Measurements from ENCODE around the gene BICRA.
"Not testable (repeated sequence)": the region's sequence is repeated elsewhere in the genome, so short reads cannot be mapped to it uniquely, and the experiment has no call there.

Gene BICRA

DNA sequence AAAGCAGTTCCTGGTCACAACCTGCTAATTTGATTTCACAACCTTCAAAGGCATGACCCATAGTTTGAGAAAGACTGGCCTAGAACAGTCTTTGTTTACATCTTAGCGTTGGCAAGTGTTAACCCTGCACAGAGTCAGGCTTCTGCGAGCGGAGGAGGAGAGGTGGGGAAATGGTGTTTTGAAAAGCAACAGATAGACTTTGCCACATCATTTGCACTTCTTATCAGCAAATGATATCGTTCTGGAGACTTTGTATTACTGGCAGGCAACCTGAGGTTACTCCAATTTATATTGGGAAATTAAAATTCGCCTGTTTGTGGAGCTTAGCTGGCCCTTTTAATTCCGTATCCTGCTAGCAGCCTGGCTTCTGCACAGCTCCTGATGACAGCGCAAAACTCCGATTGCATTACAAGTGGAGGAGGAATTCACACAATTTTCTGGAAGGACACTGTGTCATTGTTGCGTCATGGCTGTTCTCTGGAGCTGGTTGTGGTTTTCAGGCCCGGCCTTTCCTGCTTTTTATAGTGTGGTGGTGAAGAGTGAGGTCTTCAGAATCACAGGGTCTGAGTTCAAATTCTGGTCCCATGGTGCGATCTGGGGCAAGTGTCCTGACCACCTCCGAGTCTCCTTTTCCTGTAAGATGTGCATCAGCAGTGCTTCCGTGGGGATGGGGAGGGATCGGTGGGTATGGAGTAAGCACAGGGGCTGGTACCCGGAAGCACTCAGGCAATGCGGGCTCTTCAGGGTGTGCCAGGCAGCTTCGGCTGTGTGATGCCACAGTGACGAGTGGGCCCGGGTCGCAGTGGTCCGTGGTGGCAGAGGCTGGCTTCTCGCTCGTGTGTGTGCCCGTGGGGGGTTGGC is 55.2 kb downstream of the BICRA start:
- DNase-seq, result peak in 1 of 2 experiments; percentile 64

GRCh38 chr19:47668556-47668955 is 59.6 kb downstream of the BICRA start:
- DNase-seq, result not testable (repeated sequence)

GRCh38 chr19:47670736-47671135 is 61.8 kb downstream of the BICRA start:
- no peak for DNase-seq

- DNase-seq, result no peak
Measured at GRCh38 chr19:47671499-47671898, 62.6 kb downstream of the BICRA start.

DNA sequence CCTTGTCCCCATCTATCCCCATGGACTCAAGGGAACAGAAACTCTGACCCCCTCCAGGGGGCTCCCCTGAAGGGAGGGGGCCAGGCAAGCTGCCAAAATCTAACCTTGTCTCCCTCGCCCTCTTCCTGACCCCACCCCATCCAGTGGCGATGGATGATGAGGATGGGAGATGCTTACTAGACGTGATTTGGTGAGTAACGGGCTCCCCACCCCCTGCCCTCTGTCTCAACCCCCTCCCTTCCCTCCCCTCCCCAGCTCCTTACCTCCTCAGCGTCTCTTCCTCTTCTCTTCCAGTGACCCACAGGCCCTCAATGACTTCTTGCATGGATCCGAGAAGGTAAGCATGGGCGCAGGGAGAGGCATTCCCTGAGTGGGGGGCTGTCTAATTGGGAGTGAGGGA is 64.5 kb downstream of the BICRA start:
- DNase-seq, result no peak

GRCh38 chr19:47674548-47674947 is 65.6 kb downstream of the BICRA start:
- no peak for DNase-seq

GRCh38 chr19:47675271-47675670 is 66.3 kb downstream of the BICRA start:
- no peak for DNase-seq

DNA sequence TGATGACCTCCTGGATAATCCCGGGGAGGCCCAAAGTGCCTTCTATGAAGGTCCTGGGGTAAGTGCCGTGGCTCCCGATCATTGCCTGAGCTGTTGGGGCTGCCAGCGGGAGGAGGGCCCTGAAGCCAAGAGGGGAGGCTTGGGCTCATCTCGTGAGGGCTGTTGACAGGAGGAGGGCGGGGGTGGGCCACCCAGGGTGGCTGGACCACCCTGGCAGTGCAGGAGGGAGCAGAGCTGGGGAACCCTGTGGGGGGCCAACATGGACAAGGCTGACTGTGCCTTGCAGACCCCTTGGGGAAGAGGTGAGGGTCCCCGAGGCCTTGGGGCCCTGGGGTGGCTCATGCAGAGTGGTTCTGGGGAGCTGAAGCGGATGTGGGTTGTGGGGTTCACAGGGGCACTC is 66.9 kb downstream of the BICRA start:
- no peak for DNase-seq

- no peak for DNase-seq
Measured at GRCh38 chr19:47676811-47677210, 67.9 kb downstream of the BICRA start.

DNA sequence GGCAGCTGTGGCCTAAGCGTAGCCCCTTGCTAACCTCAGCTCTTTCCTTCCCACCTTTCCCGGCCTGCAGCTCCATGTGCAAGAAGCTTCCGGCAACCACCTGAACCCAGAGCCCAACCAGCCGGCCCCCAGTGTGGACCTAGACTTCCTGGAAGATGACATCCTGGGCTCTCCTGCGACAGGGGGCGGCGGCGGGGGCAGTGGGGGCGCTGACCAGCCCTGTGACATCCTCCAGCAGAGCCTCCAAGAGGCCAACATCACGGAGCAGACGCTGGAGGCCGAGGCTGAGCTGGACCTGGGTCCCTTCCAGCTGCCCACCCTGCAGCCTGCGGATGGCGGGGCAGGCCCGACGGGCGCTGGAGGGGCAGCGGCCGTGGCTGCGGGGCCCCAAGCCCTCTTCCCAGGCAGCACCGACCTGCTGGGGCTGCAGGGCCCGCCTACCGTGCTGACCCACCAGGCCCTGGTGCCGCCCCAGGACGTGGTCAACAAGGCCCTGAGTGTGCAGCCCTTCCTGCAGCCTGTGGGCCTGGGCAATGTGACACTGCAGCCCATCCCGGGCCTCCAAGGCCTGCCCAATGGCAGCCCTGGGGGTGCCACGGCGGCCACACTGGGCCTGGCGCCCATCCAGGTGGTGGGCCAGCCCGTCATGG is 70.4 kb downstream of the BICRA start:
- DNase-seq, result no peak

DNA sequence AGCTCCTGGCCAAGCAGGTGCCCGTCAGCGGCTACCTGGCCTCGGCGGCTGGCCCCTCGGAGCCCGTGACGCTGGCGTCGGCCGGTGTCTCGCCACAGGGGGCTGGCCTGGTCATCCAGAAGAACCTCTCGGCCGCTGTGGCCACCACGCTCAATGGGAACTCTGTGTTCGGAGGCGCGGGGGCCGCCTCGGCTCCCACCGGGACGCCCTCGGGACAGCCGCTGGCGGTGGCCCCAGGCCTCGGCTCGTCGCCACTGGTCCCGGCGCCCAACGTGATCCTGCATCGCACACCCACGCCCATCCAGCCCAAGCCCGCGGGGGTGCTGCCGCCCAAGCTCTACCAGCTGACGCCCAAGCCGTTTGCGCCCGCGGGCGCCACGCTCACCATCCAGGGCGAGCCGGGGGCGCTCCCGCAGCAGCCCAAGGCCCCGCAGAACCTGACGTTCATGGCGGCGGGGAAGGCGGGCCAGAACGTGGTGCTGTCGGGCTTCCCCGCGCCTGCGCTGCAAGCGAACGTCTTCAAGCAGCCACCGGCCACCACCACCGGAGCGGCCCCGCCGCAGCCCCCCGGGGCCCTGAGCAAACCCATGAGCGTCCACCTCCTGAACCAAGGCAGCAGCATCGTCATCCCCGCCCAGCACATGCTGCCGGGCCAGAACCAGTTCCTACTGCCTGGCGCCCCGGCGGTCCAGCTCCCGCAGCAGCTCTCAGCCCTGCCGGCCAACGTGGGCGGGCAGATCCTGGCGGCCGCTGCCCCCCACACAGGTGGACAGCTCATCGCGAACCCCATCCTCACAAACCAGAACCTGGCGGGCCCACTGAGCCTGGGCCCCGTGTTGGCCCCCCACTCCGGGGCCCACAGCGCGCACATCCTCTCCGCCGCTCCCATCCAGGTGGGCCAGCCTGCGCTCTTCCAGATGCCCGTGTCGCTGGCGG is 71.3 kb downstream of the BICRA start:
- no peak for DNase-seq

- DNase-seq, result no peak
Measured at GRCh38 chr19:47680858-47681332, 72.0 kb downstream of the BICRA start.

DNA sequence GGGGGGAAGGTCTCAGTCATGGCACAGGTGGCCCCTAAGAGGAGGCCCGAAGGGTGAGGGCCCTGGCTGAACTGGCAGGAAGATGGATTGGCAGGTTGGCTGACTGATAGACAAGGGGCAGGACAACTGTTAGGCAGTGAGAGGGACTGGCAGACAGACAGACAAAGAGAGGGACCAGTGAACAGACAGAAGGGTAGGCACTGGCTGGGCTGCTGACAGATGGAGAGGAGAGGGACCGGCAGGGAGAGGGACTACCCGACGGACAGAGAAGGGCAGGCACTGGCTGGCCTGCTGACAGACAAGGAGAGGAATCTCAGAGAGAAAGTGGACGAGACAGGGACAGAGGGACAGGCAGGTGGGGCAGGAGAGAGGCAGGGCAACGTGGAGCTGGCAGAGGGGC is 72.5 kb downstream of the BICRA start:
- DNase-seq, result no peak

GRCh38 chr19:47681936-47682335 is 73.0 kb downstream of the BICRA start:
- no peak for DNase-seq

DNA sequence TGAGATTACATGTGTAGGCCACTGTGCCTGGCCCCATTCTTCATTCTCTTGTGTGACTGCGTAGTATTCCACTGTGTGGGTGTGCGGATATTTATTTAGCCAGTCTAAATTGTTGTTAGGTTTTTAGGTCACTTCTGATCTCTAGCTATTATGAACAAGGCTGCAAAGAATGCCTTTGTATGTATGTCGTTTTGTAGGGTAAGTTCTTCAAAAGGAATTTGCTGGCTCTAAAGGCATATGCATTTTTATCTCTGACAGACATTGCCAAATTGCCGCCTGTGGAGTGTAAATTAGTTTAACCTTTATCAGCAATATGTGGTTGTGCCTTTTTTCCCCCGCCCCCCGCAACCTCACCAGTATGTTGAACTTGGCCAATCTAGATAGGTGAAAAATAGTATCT is 74.0 kb downstream of the BICRA start:
- DNase-seq, result no peak

GRCh38 chr19:47686679-47687450 is 77.9 kb downstream of the BICRA start:
- no peak for DNase-seq

- DNase-seq, result no peak
Measured at GRCh38 chr19:47687906-47688305, 79.0 kb downstream of the BICRA start.

DNA sequence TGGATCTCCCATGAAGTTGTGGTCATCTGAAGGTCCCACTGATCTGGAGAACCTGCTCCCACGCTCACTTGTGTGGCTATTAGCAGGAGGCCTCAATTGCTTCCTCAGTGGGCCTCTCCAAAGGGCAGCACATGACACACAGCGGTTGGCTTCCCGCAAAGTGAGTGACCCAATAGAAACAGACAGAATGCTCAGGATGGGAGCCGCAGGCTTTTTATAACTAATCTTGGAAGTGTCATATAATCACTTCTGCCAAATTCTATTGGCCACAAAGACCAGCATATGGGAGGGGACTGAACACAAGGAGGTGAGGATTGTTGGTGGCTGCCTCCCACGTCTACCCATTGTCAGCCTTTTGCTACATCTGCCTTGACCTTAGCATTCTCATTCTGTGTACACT is 82.2 kb downstream of the BICRA start:
- DNase-seq, result no peak

- DNase-seq, result no peak
Measured at GRCh38 chr19:47691782-47692181, 82.8 kb downstream of the BICRA start.

DNA sequence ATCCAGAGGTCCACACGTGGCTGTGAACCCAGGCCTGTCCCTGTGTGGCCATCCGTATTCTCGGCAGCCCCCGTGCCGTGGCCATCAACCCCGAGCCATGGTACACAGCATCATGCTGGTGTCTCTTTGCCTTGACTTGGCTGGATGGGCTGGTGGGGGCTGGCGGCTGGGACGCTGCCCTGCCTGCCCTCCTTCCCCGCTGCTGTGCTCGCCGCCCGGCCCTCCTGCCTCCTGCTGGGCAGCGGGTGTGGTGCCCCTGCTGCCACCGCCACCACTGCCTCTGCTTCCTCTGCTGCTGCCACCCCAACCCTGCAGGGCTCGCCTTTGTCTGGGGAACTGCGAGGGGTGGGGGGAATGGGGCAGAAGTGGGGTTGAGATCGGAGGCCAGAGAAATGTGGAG is 84.6 kb downstream of the BICRA start:
- no peak for DNase-seq

GRCh38 chr19:47693903-47694302 is 85.0 kb downstream of the BICRA start:
- DNase-seq, result no peak
